NCI-H146 treated with DMSO at 0.1 percent for 48 hours (cell line): Measurements from ENCODE around the gene MYO10.
"Not testable (repeated sequence)": the region's sequence is repeated elsewhere in the genome, so short reads cannot be mapped to it uniquely, and the experiment has no call there.

Source experiments
- DNase-seq: peaks from one replicate; lab custom pipeline; 2025; ENCODE audit not compliant: unreplicated experiment; lab: John Stamatoyannopoulos, UW

Gene MYO10

GRCh38 chr5:16889203-16889971 is 46.7 kb downstream of the MYO10 start:
- DNase-seq = peak; percentile 43

- DNase-seq = no peak
These were observed 47.4 kb downstream of the MYO10 start for GRCh38 chr5:16888694-16889124.

GRCh38 chr5:16886793-16887345 is 49.2 kb downstream of the MYO10 start:
- no peak for DNase-seq

- no peak for DNase-seq
These were observed 49.7 kb downstream of the MYO10 start for GRCh38 chr5:16886366-16886736.

- no peak for DNase-seq
These were observed 50.3 kb downstream of the MYO10 start for GRCh38 chr5:16885635-16886365.

GRCh38 chr5:16884595-16884994 is 51.5 kb downstream of the MYO10 start:
- DNase-seq = no peak

GRCh38 chr5:16883806-16884205 is 52.3 kb downstream of the MYO10 start:
- no peak for DNase-seq

GRCh38 chr5:16883176-16883575 is 52.9 kb downstream of the MYO10 start:
- DNase-seq = no peak

- DNase-seq = peak; percentile 95
These were observed 54.8 kb downstream of the MYO10 start for GRCh38 chr5:16881251-16881650.

GRCh38 chr5:16880547-16880946 is 55.5 kb downstream of the MYO10 start:
- peak; percentile 51 for DNase-seq

GRCh38 chr5:16879650-16880049 is 56.4 kb downstream of the MYO10 start:
- no peak for DNase-seq

- no peak for DNase-seq
These were observed 56.9 kb downstream of the MYO10 start for GRCh38 chr5:16879191-16879590.

- no peak for DNase-seq
These were observed 58.7 kb downstream of the MYO10 start for GRCh38 chr5:16877267-16877935.

GRCh38 chr5:16874424-16874823 is 61.7 kb downstream of the MYO10 start:
- not testable (repeated sequence) for DNase-seq

- DNase-seq = no peak
These were observed 64.2 kb downstream of the MYO10 start for GRCh38 chr5:16871746-16872339.

GRCh38 chr5:16870878-16871277 is 65.2 kb downstream of the MYO10 start:
- no peak for DNase-seq

GRCh38 chr5:16869821-16870796 is 66.0 kb downstream of the MYO10 start:
- DNase-seq = no peak

- no peak for DNase-seq
These were observed 68.5 kb downstream of the MYO10 start for GRCh38 chr5:16867577-16867953.

GRCh38 chr5:16866795-16867576 is 69.1 kb downstream of the MYO10 start:
- DNase-seq = peak; percentile 76
